Mesenchymal stem cell (in vitro differentiated cells and primary cell): ENCODE measurements around the gene GRK2.

Experiments
- DNase-seq: peaks from one replicate; pipeline ENCODE4 v3.0.0-alpha.2; 2013
- H2AFZ ChIP-seq: one replicate; pipeline ENCODE4 v1.6.1; 2013; ENCODE audit warnings: low read depth, mild to moderate bottlenecking, control low read depth, inconsistent platforms, low read length, moderate library complexity
- H2AK5ac ChIP-seq: 2 replicates; pipeline ENCODE4 v1.6.1; 2013; ENCODE audit warnings: low read length, moderate library complexity, mild to moderate bottlenecking, inconsistent platforms; ENCODE audit not compliant: severe bottlenecking
- H2BK120ac ChIP-seq: one replicate; pipeline ENCODE4 v1.6.1; 2013; ENCODE audit warnings: low read depth, mild to moderate bottlenecking, inconsistent platforms, low read length, moderate library complexity
- H2BK12ac ChIP-seq, 2 experiments: one replicate each; pipeline ENCODE4 v1.6.1; 2013; ENCODE audit warnings: inconsistent platforms in 2 of 2, low read length in 2 of 2, mild to moderate bottlenecking in 2 of 2, moderate library complexity in 2 of 2, control low read depth in 1 of 2
- H2BK15ac ChIP-seq: one replicate; pipeline ENCODE4 v1.6.1; 2013; ENCODE audit warnings: mild to moderate bottlenecking, low read depth, inconsistent platforms; ENCODE audit not compliant: poor library complexity, severe bottlenecking
- H2BK5ac ChIP-seq: 2 replicates; pipeline ENCODE4 v1.6.1; 2013; ENCODE audit warnings: low read depth, mild to moderate bottlenecking, low read length, control low read depth, inconsistent platforms; ENCODE audit not compliant: poor library complexity, severe bottlenecking
- H3K14ac ChIP-seq, 2 experiments: one replicate each; pipeline ENCODE4 v1.6.1; 2013; ENCODE audit warnings: inconsistent platforms in 2 of 2, low read length in 2 of 2, control low read depth in 1 of 2, mild to moderate bottlenecking in 1 of 2, moderate library complexity in 1 of 2
- H3K18ac ChIP-seq, 2 experiments: one replicate each; pipeline ENCODE4 v1.6.1; 2013; ENCODE audit warnings: inconsistent platforms in 2 of 2, low read length in 2 of 2, control low read depth in 1 of 2, low read depth in 1 of 2, mild to moderate bottlenecking in 1 of 2
- H3K23ac ChIP-seq, 2 experiments: one replicate each; pipeline ENCODE4 v1.6.1; 2013; ENCODE audit warnings: inconsistent platforms in 2 of 2, low read length in 2 of 2, mild to moderate bottlenecking in 2 of 2, moderate library complexity in 2 of 2, control low read depth in 1 of 2
- H3K27ac ChIP-seq: 2 replicates; pipeline ENCODE4 v1.5.1; 2013; ENCODE audit warnings: mild to moderate bottlenecking, moderate library complexity, low read length, control low read depth, inconsistent platforms; ENCODE audit not compliant: poor library complexity, severe bottlenecking
- H3K27me3 ChIP-seq, 2 experiments: 2 replicates each; pipeline versions ENCODE4 v1.6.1 to v1.7.0; 2013; ENCODE audit warnings: low read length in 2 of 2, mild to moderate bottlenecking in 2 of 2, moderate library complexity in 2 of 2, control low read depth in 1 of 2, inconsistent platforms in 1 of 2; ENCODE audit not compliant: control insufficient read depth in 1 of 2, insufficient read depth in 1 of 2
- H3K36me3 ChIP-seq, 2 experiments: 2 replicates each; pipeline versions ENCODE4 v1.6.1 to v1.7.0; 2013; ENCODE audit warnings: low read length in 2 of 2, control low read depth in 1 of 2, inconsistent platforms in 1 of 2, low read depth in 1 of 2, mild to moderate bottlenecking in 1 of 2; ENCODE audit not compliant: insufficient read depth in 2 of 2, control insufficient read depth in 1 of 2
- H3K4ac ChIP-seq, 2 experiments: one replicate each; pipeline ENCODE4 v1.6.1; 2013; ENCODE audit warnings: inconsistent platforms in 2 of 2, low read length in 2 of 2, mild to moderate bottlenecking in 2 of 2, moderate library complexity in 2 of 2, control low read depth in 1 of 2, low read depth in 1 of 2
- H3K4me1 ChIP-seq: 2 replicates; pipeline ENCODE4 v1.6.1; 2013; ENCODE audit warnings: low read depth, low read length, control low read depth; ENCODE audit not compliant: control insufficient read depth, insufficient read depth
- H3K4me2 ChIP-seq: 2 replicates; pipeline ENCODE4 v1.6.1; 2013; ENCODE audit warnings: low read length, mild to moderate bottlenecking, inconsistent platforms; ENCODE audit not compliant: poor library complexity, severe bottlenecking
- H3K4me3 ChIP-seq, 2 experiments: 2 replicates each; pipeline versions ENCODE4 v1.5.1 to v1.7.0; 2013; ENCODE audit warnings: low read length in 2 of 2, mild to moderate bottlenecking in 2 of 2, control low read depth in 1 of 2, low read depth in 1 of 2; ENCODE audit not compliant: insufficient read depth in 1 of 2
- H3K79me1 ChIP-seq: replicated peaks from 2 replicates; pipeline ENCODE4 v1.6.1; 2013; ENCODE audit warnings: mild to moderate bottlenecking, control low read depth, low read length, inconsistent platforms; ENCODE audit not compliant: poor library complexity, severe bottlenecking
- H3K9ac ChIP-seq: 2 replicates; pipeline ENCODE4 v1.7.0; 2013; ENCODE audit warnings: mild to moderate bottlenecking, low read length, moderate library complexity
- H3K9me3 ChIP-seq: 2 replicates; pipeline ENCODE4 v1.7.0; 2013; ENCODE audit warnings: mild to moderate bottlenecking, low read length; ENCODE audit not compliant: control insufficient read depth
- H4K8ac ChIP-seq: one replicate; pipeline ENCODE4 v1.6.1; 2013; ENCODE audit warnings: inconsistent platforms, mild to moderate bottlenecking, low read length, moderate library complexity
- H4K91ac ChIP-seq: one replicate; pipeline ENCODE4 v1.6.1; 2013; ENCODE audit warnings: mild to moderate bottlenecking, low read length, inconsistent platforms
- WGBS: methylation state at CpG from one replicate; pipeline ENCODE4 v1.1.7; 2013; ENCODE audit warnings: mixed read lengths; 5-methylcytosine and 5-hydroxymethylcytosine counted together

The GRK2 gene

GRCh38 chr11:67285541-67286498 lies 19.5 kb downstream of the GRK2 start:
- peak overlapping the region; percentile 12 for H4K91ac ChIP-seq
- no peak overlapping the region for H3K4ac ChIP-seq
- no peak overlapping the region for H2BK120ac ChIP-seq
- H3K9me3 ChIP-seq, result no peaks in the 10 kb centered on the region
- H3K79me1 ChIP-seq, result peaks cover 36% of the 10 kb centered on the region
- no peak overlapping the region for H3K4me2 ChIP-seq
- DNase-seq, result no peak
- H3K18ac ChIP-seq, result no peak overlapping the region
- H3K27ac ChIP-seq, result no peak overlapping the region
- H2BK5ac ChIP-seq, result no peak overlapping the region
- H3K23ac ChIP-seq, result no peak overlapping the region
- H3K9ac ChIP-seq, result no peak overlapping the region
- no peaks in the 10 kb centered on the region for H3K27me3 ChIP-seq
- WGBS, result 96% methylated on average over 39 of the region's 39 CpGs
- peaks cover 21% of the 10 kb centered on the region for H3K4me1 ChIP-seq
- no peak overlapping the region for H3K4me3 ChIP-seq
- peak overlapping the region in 1 of 2 experiments; percentile 2 for H2BK12ac ChIP-seq
- H2AK5ac ChIP-seq, result no peak overlapping the region
- no peak overlapping the region for H4K8ac ChIP-seq
- H3K36me3 ChIP-seq, result peaks cover 63 to 75% of the 10 kb centered on the region in 2 experiments
- H3K14ac ChIP-seq, result no peak overlapping the region
- H2AFZ ChIP-seq, result no peak overlapping the region
- H2BK15ac ChIP-seq, result no peak overlapping the region

- WGBS, result 94% methylated on average over 8 of the region's 8 CpGs
- H3K4me3 ChIP-seq, result no peak overlapping the region
- no peak overlapping the region for H3K27ac ChIP-seq
These were observed 20.5 kb downstream of the GRK2 start for GRCh38 chr11:67286621-67287333.

GRCh38 chr11:67287355-67288197 lies 21.3 kb downstream of the GRK2 start:
- Histone ChIP-seq H3K23ac (no peak overlapping the region), H3K9ac (peak overlapping the region; percentile 89), H3K18ac (peak overlapping the region; percentile 92 to 97), H2BK15ac (peak overlapping the region; percentile 38), H3K4me2 (peak overlapping the region; percentile 94), H3K9me3 (no peaks in the 10 kb centered on the region), H2BK12ac (peak overlapping the region; percentile 15 to 61), H2AK5ac (peak overlapping the region; percentile 79), H4K8ac (peak overlapping the region; percentile 96), H3K4me3 (peak overlapping the region in 1 of 2 experiments; percentile 82), H3K27ac (peak overlapping the region; percentile 95), H2BK120ac (peak overlapping the region; percentile 83), H3K4me1 (peaks cover 33% of the 10 kb centered on the region), H3K4ac (peak overlapping the region; percentile 86 to 90), H2AFZ (no peak overlapping the region), H3K14ac (peak overlapping the region in 1 of 2 experiments; percentile 95), H3K79me1 (peaks cover 39% of the 10 kb centered on the region), H4K91ac (peak overlapping the region; percentile 86), H3K27me3 (no peaks in the 10 kb centered on the region), H3K36me3 (peaks cover 61 to 73% of the 10 kb centered on the region in 2 experiments), H2BK5ac (peak overlapping the region; percentile 4)
- 94% methylated on average over 14 of the region's 14 CpGs for WGBS
- DNase-seq, result no peak

More at GRCh38 chr11:67286621-67287333, 20.5 kb downstream of the GRK2 start:
- Histone ChIP-seq H3K9ac (peak overlapping the region; percentile 12), H3K23ac (no peak overlapping the region), H4K8ac (peak overlapping the region; percentile 96), H2AK5ac (no peak overlapping the region), H2AFZ (no peak overlapping the region), H3K36me3 (peaks cover 61 to 75% of the 10 kb centered on the region in 2 experiments), H2BK120ac (no peak overlapping the region), H3K4me2 (no peak overlapping the region), H3K27me3 (no peaks in the 10 kb centered on the region), H2BK15ac (no peak overlapping the region), H3K4ac (peak overlapping the region in 1 of 2 experiments; percentile 10), H3K79me1 (peaks cover 36% of the 10 kb centered on the region), H2BK5ac (no peak overlapping the region), H3K18ac (no peak overlapping the region), H2BK12ac (peak overlapping the region in 1 of 2 experiments; percentile 61), H3K9me3 (no peaks in the 10 kb centered on the region), H3K14ac (no peak overlapping the region), H3K4me1 (peaks cover 27% of the 10 kb centered on the region), H4K91ac (peak overlapping the region; percentile 86)
- no peak for DNase-seq
